ENCODE data around the gene NEURL4.

GRCh38 chr17:7352910-7353635 lies 23.9 kb upstream of the NEURL4 start:
- TF ChIP-seq CTCF (IDR thresholded peaks at IDR 0.05; ENCODE audit: low read depth, low read length) (no peak), POLR2A (IDR thresholded peaks at IDR 0.05; ENCODE audit: extremely low read depth, insufficient read length) (no peak), MAX (IDR thresholded peaks at IDR 0.05; ENCODE audit: low read depth, low read length) (no peak), MYC (IDR thresholded peaks at IDR 0.05; ENCODE audit: low read depth, low read length) (no peak)

Data from NB4 (cell line).